SK-N-MC (cell line): ENCODE results near the gene FAM174C.

Experiments
- DNase-seq: peaks from one replicate; pipeline ENCODE4 v3.0.0-alpha.2; 2011; ENCODE audit warnings: low read depth, low spot score
- H3K27ac ChIP-seq: fragments of 200-600 bp; sonication (generic); 2 replicates; pipeline ENCODE4 v1.5.1; 2016; ENCODE audit warnings: mixed run types
- H3K36me3 ChIP-seq: fragments of 200-600 bp; sonication (generic); 2 replicates; pipeline ENCODE4 v1.6.1; 2017; ENCODE audit warnings: antibody characterized with exemption, low read length, mixed read lengths; ENCODE audit not compliant: insufficient read depth
- H3K4me3 ChIP-seq: fragments of 200-600 bp; sonication (generic); 2 replicates; pipeline ENCODE4 v1.5.1; 2016
- H3K9ac ChIP-seq: fragments of 200-600 bp; sonication (generic); 2 replicates; pipeline ENCODE4 v1.8.0; 2017; ENCODE audit warnings: mixed run types, mixed read lengths; ENCODE audit not compliant: insufficient read length
- H3K9me3 ChIP-seq: fragments of 200-600 bp; sonication (generic); 2 replicates; pipeline ENCODE4 v1.6.1; 2017; ENCODE audit warnings: low read depth, mild to moderate bottlenecking, antibody characterized with exemption, low read length, moderate library complexity, mixed read lengths
- EZH2 ChIP-seq: fragments of 200-600 bp; sonication (generic); IDR thresholded peaks from one replicate; pipeline ENCODE4 v1.6.1; 2017; ENCODE audit warnings: antibody characterized with exemption
- FOXP2 ChIP-seq: optimal IDR thresholded peaks from 2 replicates; pipeline ENCODE3; 2011; ENCODE audit warnings: mild to moderate bottlenecking, moderate library complexity; ENCODE audit not compliant: insufficient read depth; ENCODE audit errors: extremely low read length, control extremely low read depth
- POLR2AphosphoS5 ChIP-seq: IDR thresholded peaks from 2 replicates; pipeline ENCODE4 v1.6.1; 2012; ENCODE audit warnings: mild to moderate bottlenecking, low read depth, low read length, borderline replicate concordance

The FAM174C gene

DNA sequence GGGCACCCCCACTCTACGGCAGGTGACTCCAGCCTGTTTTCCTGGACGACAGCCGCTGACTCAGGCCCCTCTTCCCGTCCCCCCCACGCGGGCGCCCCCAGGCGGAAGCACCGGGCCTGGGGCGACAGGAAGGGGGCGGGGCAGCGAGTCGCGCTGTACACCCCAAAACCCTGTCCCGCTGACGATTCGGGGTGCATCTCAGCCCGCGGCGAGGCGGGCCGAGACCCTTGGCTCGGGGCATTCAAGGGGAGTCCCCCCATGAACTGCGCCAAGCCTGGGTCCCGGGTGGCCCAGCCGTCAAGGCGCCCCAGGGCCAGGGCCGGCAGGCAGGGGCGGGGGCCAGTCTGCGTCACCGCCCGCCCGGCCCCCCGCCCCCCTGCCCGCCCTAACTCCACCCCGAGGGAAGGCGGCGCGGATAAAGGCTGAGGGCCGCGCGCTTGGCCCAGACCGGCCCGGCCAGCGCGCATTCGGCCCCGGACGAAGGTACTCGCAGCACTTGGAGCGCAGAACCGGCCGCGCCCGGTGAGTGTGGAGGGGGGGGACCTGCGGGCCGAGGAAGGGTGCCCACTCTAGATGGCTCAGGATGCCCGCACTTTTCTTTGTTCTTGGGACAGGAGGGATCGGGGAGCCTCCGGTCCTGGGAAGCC, 27.1 kb upstream of the FAM174C start, which contains the start of gene MIDN:
TSS of gene MIDN (plus strand) at position 445 of the 647 bp plus-strand sequence. CDS start 1,714 bp downstream, outside the sequence.
- TF ChIP-seq POLR2AphosphoS5 (peak; percentile 94), EZH2 (no peak), FOXP2 (no peak)
- peak within 1 kb of the TSS; percentile 95 for H3K27ac ChIP-seq
- H3K9me3 ChIP-seq: no peaks in the 10 kb centered on the region
- peak within 1 kb of the TSS; percentile 87 for H3K9ac ChIP-seq
- H3K4me3 ChIP-seq: peak within 1 kb of the TSS; percentile 92
- no peak for DNase-seq
- peaks cover 16% of the 10 kb centered on the region for H3K36me3 ChIP-seq

GRCh38 chr19:1248786-1249297, 26.5 kb upstream of the FAM174C start:
- no peak for TF ChIP-seq FOXP2
- TF ChIP-seq EZH2: no peak
- TF ChIP-seq POLR2AphosphoS5: no peak
- H3K4me3 ChIP-seq: peak overlapping the region; percentile 92
- DNase-seq: no peak
- H3K36me3 ChIP-seq: peaks cover 22% of the 10 kb centered on the region
- peak overlapping the region; percentile 95 for H3K27ac ChIP-seq
- peak overlapping the region; percentile 87 for H3K9ac ChIP-seq
- no peaks in the 10 kb centered on the region for H3K9me3 ChIP-seq

DNA sequence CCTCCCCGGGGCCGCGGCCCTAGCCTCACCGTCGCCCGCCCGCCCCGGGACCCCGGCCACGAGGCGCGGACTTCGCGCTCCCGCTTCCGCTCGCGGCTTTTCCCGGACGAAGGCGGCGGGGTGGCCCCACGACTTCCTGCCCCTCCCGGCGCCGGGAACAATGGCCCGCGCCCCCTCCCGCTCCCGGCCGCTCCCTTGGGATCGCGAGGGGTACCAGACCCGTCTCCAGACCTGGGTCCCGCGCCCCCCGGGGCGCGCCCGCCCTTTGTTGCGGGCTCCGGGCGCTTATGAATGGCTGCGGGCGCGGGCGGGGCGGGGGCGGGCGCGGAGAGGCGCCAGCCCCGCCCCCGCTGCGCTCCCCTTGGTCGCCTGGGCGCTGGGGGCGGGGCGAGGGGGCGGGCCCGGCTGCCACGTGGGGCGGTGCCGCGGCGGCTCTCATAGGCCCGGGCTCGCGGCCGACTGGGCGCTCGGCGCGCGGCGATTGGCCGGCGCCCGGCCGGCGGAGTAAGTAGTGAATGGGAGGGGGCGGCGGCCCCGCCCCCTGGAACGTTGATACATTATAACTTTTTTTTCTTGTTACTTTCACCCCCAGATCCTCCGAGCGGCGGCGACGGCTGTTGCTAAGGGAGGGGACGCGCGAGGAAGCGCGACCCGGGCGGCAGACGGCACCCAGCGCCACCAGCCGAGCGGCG, 25.9 kb upstream of the FAM174C start:
- H3K4me3 ChIP-seq: peak overlapping the region; percentile 87
- no peak for DNase-seq
- H3K9me3 ChIP-seq: no peaks in the 10 kb centered on the region
- peak overlapping the region; percentile 95 for H3K27ac ChIP-seq
- H3K36me3 ChIP-seq: peaks cover 28% of the 10 kb centered on the region
- peak overlapping the region; percentile 87 for H3K9ac ChIP-seq
- TF ChIP-seq POLR2AphosphoS5 (peak; percentile 96), EZH2 (no peak)

GRCh38 chr19:1249990-1250436, 25.3 kb upstream of the FAM174C start:
- peak overlapping the region; percentile 62; the same call in 1 of the 2 replicates for H3K27ac ChIP-seq
- peaks cover 33% of the 10 kb centered on the region for H3K36me3 ChIP-seq

GRCh38 chr19:1250437-1251260, 24.7 kb upstream of the FAM174C start:
- H3K27ac ChIP-seq: peak overlapping the region; percentile 88
- peak overlapping the region; percentile 81 for H3K9ac ChIP-seq
- H3K36me3 ChIP-seq: peaks cover 40% of the 10 kb centered on the region

More at GRCh38 chr19:1249990-1250436, 25.3 kb upstream of the FAM174C start:
- DNase-seq: no peak
- no peaks in the 10 kb centered on the region for H3K9me3 ChIP-seq
- TF ChIP-seq POLR2AphosphoS5: no peak
- peak overlapping the region; percentile 87 for H3K4me3 ChIP-seq
- H3K9ac ChIP-seq: peak overlapping the region; percentile 81

DNA sequence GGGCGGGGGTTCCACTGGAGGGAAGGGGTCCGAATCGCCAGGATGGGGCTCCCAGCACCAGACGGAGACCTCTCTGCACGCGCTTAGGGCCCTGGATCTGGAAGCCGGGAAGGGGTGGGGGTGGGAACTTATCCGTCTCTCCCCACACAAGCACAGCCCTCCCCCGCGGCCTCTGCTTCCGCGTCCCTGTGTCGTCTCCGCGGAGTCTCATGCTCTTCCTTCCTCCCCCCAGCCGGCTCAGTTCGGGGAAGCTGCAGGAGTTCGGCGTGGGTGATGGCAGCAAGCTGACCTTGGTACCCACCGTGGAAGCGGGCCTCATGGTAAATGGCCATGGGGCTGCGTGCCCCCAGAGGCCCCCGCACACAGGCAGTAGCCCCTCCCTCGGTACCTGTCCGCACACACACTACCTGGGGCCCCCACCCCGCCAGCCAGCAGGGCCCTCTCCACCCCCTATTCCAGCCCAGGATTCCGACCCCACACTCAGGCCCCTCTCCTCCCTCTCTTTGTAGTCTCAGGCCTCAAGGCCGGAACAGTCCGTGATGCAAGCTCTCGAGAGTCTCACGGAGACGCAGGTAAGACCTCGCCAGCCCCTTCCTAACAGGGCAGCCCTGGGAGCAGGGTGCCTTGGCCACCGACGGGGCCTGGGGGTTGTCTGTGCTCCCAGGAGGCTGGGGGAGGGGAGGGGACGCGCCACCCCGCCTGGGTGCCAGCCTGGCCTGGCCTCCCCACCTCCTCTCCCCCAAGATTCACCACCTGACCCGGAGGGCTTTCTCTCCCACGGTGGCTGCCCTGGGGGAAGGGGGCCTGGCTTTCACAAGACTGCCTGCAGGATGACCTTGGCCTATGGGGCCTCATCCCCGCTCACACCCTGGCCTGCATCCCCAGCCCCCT, 23.8 kb upstream of the FAM174C start:
- Histone ChIP-seq H3K9me3 (no peaks in the 10 kb centered on the region), H3K4me3 (peak overlapping the region; percentile 87), H3K9ac (peak overlapping the region; percentile 81), H3K27ac (peak overlapping the region; percentile 88), H3K36me3 (peaks cover 46% of the 10 kb centered on the region)
- no peak for DNase-seq
- TF ChIP-seq FOXP2: no peak
- TF ChIP-seq EZH2: no peak

More at GRCh38 chr19:1250437-1251260, 24.7 kb upstream of the FAM174C start:
- no peaks in the 10 kb centered on the region for H3K9me3 ChIP-seq
- no peak for DNase-seq
- H3K4me3 ChIP-seq: peak overlapping the region; percentile 87
- TF ChIP-seq POLR2AphosphoS5: no peak
- no peak for TF ChIP-seq EZH2
- no peak for TF ChIP-seq FOXP2

GRCh38 chr19:1252221-1252820, 23.0 kb upstream of the FAM174C start:
- Histone ChIP-seq H3K36me3 (peaks cover 52% of the 10 kb centered on the region), H3K27ac (peak overlapping the region; percentile 88), H3K9me3 (no peaks in the 10 kb centered on the region), H3K9ac (peak overlapping the region; percentile 81), H3K4me3 (peak overlapping the region; percentile 87)
- TF ChIP-seq EZH2: no peak
- no peak for TF ChIP-seq FOXP2
- no peak; the same call in 1 of the 2 replicates for TF ChIP-seq POLR2AphosphoS5
- DNase-seq: no peak
